ENCODE results near the gene VPS26A.

GRCh38 chr10:69209787-69210484, 86.0 kb downstream of the VPS26A start:
- TF ChIP-seq EZH2 (IDR thresholded peaks at IDR 0.05; ENCODE audit: borderline replicate concordance, low read length) (no peak), CTCF (conservative IDR thresholded peaks at IDR 0.05 in 1 of 2, IDR thresholded peaks at IDR 0.05 in 1 of 2; ENCODE audit: extremely low read depth in 1 of 2, insufficient read depth in 1 of 2, low read depth in 1 of 2, low read length in 2 of 2) (no peak)
